ENCODE data around the gene PM20D2.

- TF ChIP-seq CTCF (IDR thresholded peaks at IDR 0.05; ENCODE audit: low read depth, low read length) (no peak), POLR2A (IDR thresholded peaks at IDR 0.05; ENCODE audit: extremely low read depth, insufficient read length) (no peak), MAX (IDR thresholded peaks at IDR 0.05; ENCODE audit: low read depth, low read length) (no peak), MYC (IDR thresholded peaks at IDR 0.05; ENCODE audit: low read depth, low read length) (no peak)
Observed at GRCh38 chr6:89148016-89148750, 2.3 kb downstream of the PM20D2 start.
